Sigmoid colon (tissue), 3 donors: ENCODE data around the gene GUCA1A.

Source experiments
- CTCF ChIP-seq, 4 experiments: fragments of 450-650 bp in 3 of 4; fragments of 200-600 bp in 1 of 4; IDR thresholded peaks; one replicate each; pipeline ENCODE4 v1.5.1; 2016 to 2019; ENCODE audit warnings: antibody characterized with exemption in 4 of 4, mild to moderate bottlenecking in 3 of 4, moderate library complexity in 2 of 4
- POLR2A ChIP-seq, 2 donors: fragments of 450-650 bp; IDR thresholded peaks; one replicate each; pipeline ENCODE4 v1.6.1; 2016; ENCODE audit warnings: antibody characterized with exemption in 2 of 2, mild to moderate bottlenecking in 2 of 2, moderate library complexity in 2 of 2

GRCh38 chr6:42125663-42126062 is 47.5 kb upstream of the GUCA1A start:
- TF ChIP-seq CTCF (IDR thresholded peaks at IDR 0.05), result no peak
- no peak for TF ChIP-seq POLR2A (IDR thresholded peaks at IDR 0.05)
